HG02642 (cell line): Measurements from ENCODE around the gene SPDYE6.
"Not testable (repeated sequence)": the region's sequence is repeated elsewhere in the genome, so short reads cannot be mapped to it uniquely, and the experiment has no call there.

Source experiments
- ATAC-seq: cut with Tn5 transposase; IDR thresholded peaks from one replicate; pipeline ENCODE4 v1.9.1; 2021; ENCODE audit warnings: mild to moderate bottlenecking; ENCODE audit not compliant: unreplicated experiment, poor library complexity

Gene SPDYE6

GRCh38 chr7:102320181-102320580 is 36.1 kb downstream of the SPDYE6 start:
- ATAC-seq = no peak

DNA sequence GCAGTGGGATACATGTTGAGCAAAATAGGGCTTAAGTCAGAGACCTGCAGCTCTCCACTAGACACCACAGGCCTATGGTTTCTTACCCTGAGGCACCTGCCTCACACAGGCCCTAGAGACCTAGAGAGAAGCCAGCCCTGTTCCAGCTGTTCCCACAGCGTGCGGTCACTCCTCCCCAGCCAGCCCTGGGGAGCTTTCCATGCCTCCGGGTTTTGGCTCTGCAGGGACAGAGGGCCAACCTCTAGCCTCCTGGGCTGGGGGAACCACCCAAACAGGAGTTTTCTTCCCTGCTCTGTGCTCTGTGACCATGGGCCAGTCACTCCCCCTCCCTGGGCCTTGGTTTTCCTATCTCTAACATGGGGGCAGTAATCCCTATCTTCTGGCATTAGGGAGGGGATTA is 36.6 kb downstream of the SPDYE6 start:
- no peak for ATAC-seq

DNA sequence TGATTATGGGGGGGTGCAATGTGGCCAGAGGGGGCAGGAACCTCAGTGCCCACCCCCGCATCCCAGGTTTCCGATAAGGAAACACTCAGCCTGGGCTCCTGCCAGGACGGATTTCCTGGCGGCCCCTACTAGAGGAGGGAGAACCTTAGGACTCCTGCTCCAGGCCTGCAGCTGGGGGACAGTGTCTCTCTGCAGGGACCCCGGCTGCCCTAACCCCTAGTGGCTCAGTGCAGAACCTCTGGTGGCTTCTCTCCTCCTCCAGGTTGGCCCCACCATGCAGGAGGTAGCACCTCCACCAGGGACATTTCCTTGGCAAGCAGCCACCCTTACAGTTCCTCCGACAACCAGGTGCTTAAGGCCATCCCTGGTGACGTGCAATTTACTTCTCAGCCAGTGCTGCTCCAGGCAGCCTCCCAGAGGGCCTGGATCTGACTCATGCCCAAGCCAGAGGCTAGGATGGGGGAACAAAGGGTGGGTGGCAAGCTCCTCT is 37.7 kb downstream of the SPDYE6 start:
- no peak for ATAC-seq

GRCh38 chr7:102317231-102318059 is 38.8 kb downstream of the SPDYE6 start:
- ATAC-seq = no peak

GRCh38 chr7:102313997-102314780 is 42.1 kb downstream of the SPDYE6 start:
- no peak for ATAC-seq

DNA sequence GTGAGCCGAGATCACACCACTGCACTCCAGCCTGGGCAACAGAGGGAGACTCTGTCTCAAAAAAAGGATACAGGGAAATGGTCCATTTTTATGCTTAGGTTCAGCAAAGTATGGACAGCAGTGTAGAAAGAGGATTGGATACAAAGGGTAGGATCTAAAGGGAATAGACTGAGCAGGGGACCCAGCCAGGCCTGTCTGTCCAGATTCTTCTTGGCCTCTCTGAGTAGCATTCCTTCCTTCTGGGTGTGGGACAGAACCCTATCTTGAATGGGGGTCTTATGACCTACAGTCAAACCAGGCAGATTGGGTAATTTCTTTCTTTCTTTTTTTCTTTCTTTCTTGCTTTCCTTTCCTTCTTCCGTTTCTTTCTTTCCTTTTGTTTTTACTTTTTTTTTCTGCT is 43.9 kb downstream of the SPDYE6 start:
- ATAC-seq = no peak

GRCh38 chr7:102310414-102310815 is 45.8 kb downstream of the SPDYE6 start:
- ATAC-seq = no peak

GRCh38 chr7:102306916-102307677 is 49.1 kb downstream of the SPDYE6 start:
- peak; percentile 72 for ATAC-seq

- peak; percentile 44 for ATAC-seq
These were observed 50.6 kb downstream of the SPDYE6 start for GRCh38 chr7:102305414-102306268.

- no peak for ATAC-seq
These were observed 51.6 kb downstream of the SPDYE6 start for GRCh38 chr7:102304668-102305067.

- ATAC-seq = no peak
These were observed 52.4 kb downstream of the SPDYE6 start for GRCh38 chr7:102303669-102304422.

GRCh38 chr7:102302025-102302424 is 54.2 kb downstream of the SPDYE6 start:
- no peak for ATAC-seq

DNA sequence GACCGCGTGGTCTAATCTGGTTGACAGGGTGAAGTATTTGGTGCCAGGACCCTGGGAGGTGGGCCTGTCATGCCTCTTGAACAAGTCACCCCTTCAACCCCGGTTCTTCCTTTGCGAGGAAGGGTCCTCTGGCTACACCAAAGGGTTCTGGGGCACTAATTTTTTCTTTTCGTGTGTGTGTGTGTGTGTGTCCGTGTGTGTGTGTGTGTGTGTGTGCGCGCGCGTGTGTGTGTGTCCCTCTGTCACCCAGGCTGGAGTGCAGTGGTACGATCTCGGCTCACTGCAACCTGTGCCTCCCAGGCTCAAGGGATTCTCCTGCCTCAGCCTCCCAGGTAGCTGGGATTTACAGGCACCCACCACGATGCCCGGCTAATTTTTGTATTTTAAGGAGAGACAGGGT is 54.9 kb downstream of the SPDYE6 start:
- not testable (repeated sequence) for ATAC-seq

DNA sequence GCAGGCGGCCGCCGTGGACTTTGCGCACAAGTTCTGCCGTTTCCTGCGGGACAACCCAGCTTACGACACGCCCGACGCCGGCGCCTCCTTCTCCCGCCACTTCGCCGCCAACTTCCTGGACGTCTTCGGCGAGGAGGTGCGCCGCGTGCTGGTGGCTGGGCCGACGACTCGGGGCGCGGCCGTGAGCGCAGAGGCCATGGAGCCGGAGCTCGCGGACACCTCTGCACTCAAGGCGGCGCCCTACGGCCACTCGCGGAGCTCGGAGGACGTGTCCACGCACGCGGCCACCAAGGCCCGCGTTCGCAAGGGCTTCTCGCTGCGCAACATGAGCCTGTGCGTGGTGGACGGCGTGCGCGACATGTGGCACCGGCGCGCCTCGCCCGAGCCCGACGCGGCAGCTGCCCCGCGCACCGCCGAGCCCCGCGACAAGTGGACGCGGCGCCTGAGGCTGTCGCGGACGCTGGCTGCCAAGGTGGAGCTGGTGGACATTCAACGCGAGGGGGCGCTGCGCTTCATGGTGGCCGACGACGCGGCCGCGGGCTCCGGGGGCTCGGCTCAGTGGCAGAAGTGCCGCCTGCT is 55.5 kb downstream of the SPDYE6 start:
- ATAC-seq = no peak

DNA sequence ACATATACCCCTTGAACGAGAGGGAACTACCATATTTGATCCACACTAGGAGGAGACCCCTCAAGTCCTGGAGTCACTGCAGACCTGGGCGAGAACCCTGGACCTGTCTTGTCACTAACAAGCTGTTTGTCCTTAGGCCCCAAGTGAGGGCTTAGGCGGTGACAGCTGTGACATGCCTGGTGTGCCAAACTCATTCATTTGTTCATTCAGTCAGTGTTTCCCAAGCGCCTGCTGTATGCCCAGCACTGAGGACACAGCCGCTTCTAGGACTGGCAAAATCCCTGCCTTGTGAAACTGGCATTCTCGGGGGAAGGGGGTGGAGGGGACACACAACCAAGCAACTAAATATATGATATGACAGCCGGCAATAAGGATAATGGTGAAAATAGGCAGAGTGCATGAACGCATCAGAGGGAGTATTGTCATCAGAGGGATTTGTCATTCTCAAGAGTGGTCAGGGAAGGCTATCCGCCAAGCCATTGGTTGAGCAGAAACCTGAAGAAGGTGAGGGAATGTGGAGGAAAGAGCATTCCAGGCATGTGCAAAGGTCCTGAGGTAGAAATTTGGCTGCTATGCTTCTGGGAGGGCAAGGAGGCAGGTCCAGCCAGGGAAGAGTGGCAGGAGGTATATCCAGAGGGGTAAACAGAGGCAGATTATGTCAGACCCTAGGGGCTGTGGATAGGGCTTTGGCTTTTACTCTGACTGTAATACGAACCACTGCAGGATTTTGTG is 58.6 kb downstream of the SPDYE6 start:
- ATAC-seq = no peak

DNA sequence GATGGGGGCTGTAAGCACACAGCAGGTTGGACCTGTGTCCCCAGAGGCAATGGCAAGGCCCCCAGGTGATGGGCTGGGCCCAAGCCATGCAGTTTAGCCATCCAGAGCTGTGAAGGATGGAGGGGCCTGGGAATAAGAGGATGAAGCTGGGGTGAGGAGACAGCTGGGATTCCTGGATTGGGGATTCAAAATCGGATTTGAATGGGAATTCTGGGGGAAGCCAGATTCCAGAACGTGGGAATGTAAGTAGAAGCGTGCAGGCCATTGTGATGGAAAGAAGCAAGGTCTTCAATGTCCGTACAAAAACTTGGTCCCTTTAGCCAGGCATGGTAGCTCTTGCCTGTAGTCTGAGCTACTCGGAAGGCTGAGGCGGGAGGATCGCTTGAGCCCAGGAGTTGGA is 59.7 kb downstream of the SPDYE6 start:
- ATAC-seq = no peak

GRCh38 chr7:102296179-102296438 is 60.1 kb downstream of the SPDYE6 start:
- ATAC-seq = no peak
